Activated CD4-positive, alpha-beta T cell treated with anti-CD3 and anti-CD28 coated beads, Interleukin-2, amount 10 ng/mL, durations not matched to agents 7 days and 5 days (primary cell): ENCODE data around the gene GDAP2. TPM values are rescaled to one million over a fixed set of nuclear protein-coding genes. Genes with fewer than 3 reads are reported as not detected.
"Not testable (repeated sequence)": the region's sequence is repeated elsewhere in the genome, so short reads cannot be mapped to it uniquely, and the experiment has no call there.

ENCODE experiments used
- CTCF ChIA-PET: fragments of 350-600 bp; sonication (Branson Sonifier 250); formaldehyde crosslinking; loops from one replicate; lab custom pipeline; 2021; ENCODE audit warnings: antibody characterized with exemption; lab: Charles Lee
- POLR2A ChIA-PET: fragments of 350-600 bp; sonication (Branson Sonifier 250); formaldehyde crosslinking; loops from one replicate; lab custom pipeline; 2021; ENCODE audit warnings: antibody characterized with exemption; lab: Charles Lee
- DNase-seq: peaks from one replicate; pipeline ENCODE4 v3.0.0-alpha.2; 2020
- H3K27ac Mint-ChIP-seq: one replicate; pipeline ENCODE4 v1.8.0; 2021; ENCODE audit warnings: mild to moderate bottlenecking, moderate library complexity, mixed read lengths
- H3K27me3 Mint-ChIP-seq: one replicate; pipeline ENCODE4 v1.8.0; 2021; ENCODE audit warnings: mixed read lengths
- H3K36me3 Mint-ChIP-seq: one replicate; pipeline ENCODE4 v1.8.0; 2021; ENCODE audit warnings: low read depth, mixed read lengths
- H3K4me1 Mint-ChIP-seq: one replicate; pipeline ENCODE4 v1.8.0; 2021; ENCODE audit warnings: mixed read lengths
- H3K4me3 Mint-ChIP-seq: one replicate; pipeline ENCODE4 v1.8.0; 2021; ENCODE audit warnings: mild to moderate bottlenecking, moderate library complexity, mixed read lengths
- H3K9me3 Mint-ChIP-seq: one replicate; pipeline ENCODE4 v1.8.0; 2021; ENCODE audit warnings: mixed read lengths
- total RNA-seq, 2 experiments: library from RNA; stranded (reverse); gene quantifications; one replicate each; pipeline ENCODE4 v1.2.3, GENCODE V29; 2021

Gene GDAP2
- total RNA-seq, 2 experiments from 2014 or later: 22.7 to 27.5 TPM

GRCh38 chr1:117852853-117853553 is 76.4 kb downstream of the GDAP2 start:
- no peak overlapping the region for H3K4me3 Mint-ChIP-seq
- DNase-seq: no peak
- H3K9me3 Mint-ChIP-seq: no peaks in the 10 kb centered on the region
- no peaks in the 10 kb centered on the region for H3K27me3 Mint-ChIP-seq
- no peaks in the 10 kb centered on the region for H3K36me3 Mint-ChIP-seq
- H3K4me1 Mint-ChIP-seq: no peaks in the 10 kb centered on the region
- no peak overlapping the region for H3K27ac Mint-ChIP-seq
- ChIA-PET CTCF (interaction anchor here (1.0 kb wide), 1 partner anchor 158 kb away, joined by 4 read pairs; no protein-coding TSS in a partner anchor), POLR2A (no interaction called here)

GRCh38 chr1:117851687-117852086 is 77.7 kb downstream of the GDAP2 start:
- no peak for DNase-seq
- Mint-ChIP-seq H3K27ac (no peak overlapping the region), H3K27me3 (no peaks in the 10 kb centered on the region), H3K4me3 (no peak overlapping the region), H3K9me3 (no peaks in the 10 kb centered on the region), H3K4me1 (no peaks in the 10 kb centered on the region), H3K36me3 (no peaks in the 10 kb centered on the region)
- ChIA-PET CTCF (no interaction called here), POLR2A (no interaction called here)

GRCh38 chr1:117846674-117847425 is 82.6 kb downstream of the GDAP2 start:
- POLR2A ChIA-PET: interaction anchor here (0.6 kb wide), 1 partner anchor 210 kb away, joined by 3 read pairs; no protein-coding TSS in a partner anchor
- H3K4me1 Mint-ChIP-seq: no peaks in the 10 kb centered on the region
- CTCF ChIA-PET: no interaction called here
- peaks cover 12% of the 10 kb centered on the region for H3K36me3 Mint-ChIP-seq
- peaks cover 9% of the 10 kb centered on the region for H3K9me3 Mint-ChIP-seq
- no peak overlapping the region for H3K4me3 Mint-ChIP-seq
- DNase-seq: no peak
- no peaks in the 10 kb centered on the region for H3K27me3 Mint-ChIP-seq
- H3K27ac Mint-ChIP-seq: no peak overlapping the region

GRCh38 chr1:117844478-117844877 is 84.9 kb downstream of the GDAP2 start:
- H3K9me3 Mint-ChIP-seq, H3K27ac Mint-ChIP-seq, H3K27me3 Mint-ChIP-seq, DNase-seq, H3K4me1 Mint-ChIP-seq, H3K4me3 Mint-ChIP-seq, POLR2A ChIA-PET: not testable (repeated sequence)
- CTCF ChIA-PET: interaction anchor here (1.1 kb wide), 1 partner anchor 10 kb away, joined by 4 read pairs; no protein-coding TSS in a partner anchor
- peaks cover 12% of the 10 kb centered on the region for H3K36me3 Mint-ChIP-seq

GRCh38 chr1:117843791-117844190 is 85.6 kb downstream of the GDAP2 start:
- POLR2A ChIA-PET: no interaction called here
- Mint-ChIP-seq H3K9me3 (peaks cover 9% of the 10 kb centered on the region), H3K4me3 (no peak overlapping the region), H3K27ac (no peak overlapping the region), H3K27me3 (no peaks in the 10 kb centered on the region), H3K36me3 (peaks cover 12% of the 10 kb centered on the region), H3K4me1 (no peaks in the 10 kb centered on the region)
- DNase-seq: no peak
- CTCF ChIA-PET: interaction anchor here (1.1 kb wide), 1 partner anchor 10 kb away, joined by 4 read pairs; no protein-coding TSS in a partner anchor

- H3K27me3 Mint-ChIP-seq: no peaks in the 10 kb centered on the region
- no peak for DNase-seq
- CTCF ChIA-PET: no interaction called here
- H3K36me3 Mint-ChIP-seq: peaks cover 12% of the 10 kb centered on the region
- no peaks in the 10 kb centered on the region for H3K4me1 Mint-ChIP-seq
- POLR2A ChIA-PET: no interaction called here
- peaks cover 14% of the 10 kb centered on the region for H3K9me3 Mint-ChIP-seq
- no peak overlapping the region for H3K4me3 Mint-ChIP-seq
- no peak overlapping the region for H3K27ac Mint-ChIP-seq
These were observed 86.8 kb downstream of the GDAP2 start for GRCh38 chr1:117842408-117843170.

- ChIA-PET CTCF (no interaction called here), POLR2A (no interaction called here)
- no peak overlapping the region for H3K4me3 Mint-ChIP-seq
- H3K36me3 Mint-ChIP-seq: peaks cover 12% of the 10 kb centered on the region
- peaks cover 14% of the 10 kb centered on the region for H3K9me3 Mint-ChIP-seq
- no peaks in the 10 kb centered on the region for H3K27me3 Mint-ChIP-seq
- H3K4me1 Mint-ChIP-seq: no peaks in the 10 kb centered on the region
- no peak overlapping the region for H3K27ac Mint-ChIP-seq
- no peak for DNase-seq
These were observed 88.2 kb downstream of the GDAP2 start for GRCh38 chr1:117841117-117841650.

- DNase-seq: no peak
- H3K4me3 Mint-ChIP-seq: no peak overlapping the region
- H3K27ac Mint-ChIP-seq: no peak overlapping the region
- H3K36me3 Mint-ChIP-seq: peaks cover 7% of the 10 kb centered on the region
- POLR2A ChIA-PET: no interaction called here
- peaks cover 7% of the 10 kb centered on the region for H3K9me3 Mint-ChIP-seq
- CTCF ChIA-PET: no interaction called here
- no peaks in the 10 kb centered on the region for H3K4me1 Mint-ChIP-seq
- H3K27me3 Mint-ChIP-seq: no peaks in the 10 kb centered on the region
These were observed 90.5 kb downstream of the GDAP2 start for GRCh38 chr1:117838911-117839310.

- H3K36me3 Mint-ChIP-seq: peaks cover 2% of the 10 kb centered on the region
- H3K4me3 Mint-ChIP-seq: no peak overlapping the region
- H3K27me3 Mint-ChIP-seq: no peaks in the 10 kb centered on the region
- H3K4me1 Mint-ChIP-seq: no peaks in the 10 kb centered on the region
- DNase-seq: no peak
- H3K9me3 Mint-ChIP-seq: peaks cover 5% of the 10 kb centered on the region
- CTCF ChIA-PET: no interaction called here
- POLR2A ChIA-PET: no interaction called here
- H3K27ac Mint-ChIP-seq: no peak overlapping the region
These were observed 93.4 kb downstream of the GDAP2 start for GRCh38 chr1:117836069-117836468.

GRCh38 chr1:117834416-117834815 is 95.0 kb downstream of the GDAP2 start:
- no peak for DNase-seq
- Mint-ChIP-seq H3K36me3 (peaks cover 2% of the 10 kb centered on the region), H3K27ac (no peak overlapping the region)

GRCh38 chr1:117832453-117832852 is 97.0 kb downstream of the GDAP2 start:
- Mint-ChIP-seq H3K9me3 (no peaks in the 10 kb centered on the region), H3K4me3 (no peak overlapping the region), H3K4me1 (no peaks in the 10 kb centered on the region), H3K36me3 (peaks cover 2% of the 10 kb centered on the region), H3K27me3 (no peaks in the 10 kb centered on the region), H3K27ac (no peak overlapping the region)
- no peak for DNase-seq
- ChIA-PET POLR2A (no interaction called here), CTCF (no interaction called here)

More at GRCh38 chr1:117834416-117834815, 95.0 kb downstream of the GDAP2 start:
- Mint-ChIP-seq H3K4me3 (no peak overlapping the region), H3K9me3 (peaks cover 5% of the 10 kb centered on the region), H3K4me1 (no peaks in the 10 kb centered on the region), H3K27me3 (no peaks in the 10 kb centered on the region)
- ChIA-PET POLR2A (no interaction called here), CTCF (no interaction called here)

GRCh38 chr1:117830222-117830621 is 99.2 kb downstream of the GDAP2 start:
- Mint-ChIP-seq H3K36me3 (peaks cover 2% of the 10 kb centered on the region), H3K9me3 (no peaks in the 10 kb centered on the region), H3K4me3 (no peak overlapping the region), H3K4me1 (no peaks in the 10 kb centered on the region), H3K27ac (no peak overlapping the region), H3K27me3 (no peaks in the 10 kb centered on the region)
- no peak for DNase-seq
- CTCF ChIA-PET: no interaction called here
- POLR2A ChIA-PET: no interaction called here
